CD4-positive, alpha-beta T cell (primary cell): Measurements from ENCODE around the gene CPAMD8. TPM values are rescaled to one million over a fixed set of nuclear protein-coding genes. Genes with fewer than 3 reads are reported as not detected.

Experiments
- ATAC-seq: fragments of 200-7000 bp; cut with Tn5 transposase; one replicate; pipeline ENCODE4 v1.10.0; 2022; ENCODE audit warnings: mild to moderate bottlenecking; ENCODE audit not compliant: poor library complexity
- CTCF ChIA-PET: fragments of 350-600 bp; sonication (Branson Sonifier 250); formaldehyde crosslinking; loops from one replicate; lab custom pipeline; 2021; ENCODE audit warnings: antibody characterized with exemption, inconsistent platforms; lab: Charles Lee
- POLR2A ChIA-PET: fragments of 350-600 bp; sonication (Branson Sonifier 250); formaldehyde crosslinking; loops from one replicate; lab custom pipeline; 2021; ENCODE audit warnings: antibody characterized with exemption, inconsistent platforms; lab: Charles Lee
- DNase-seq, 14 experiments: peaks; one replicate each; pipeline ENCODE4 v3.0.0-alpha.2; 2013 to 2020; ENCODE audit warnings: mixed read lengths in 2 of 14
- H3K27ac ChIP-seq, 2 donors: one replicate each; pipeline versions ENCODE4 v1.5.1 to v1.7.0; 2013; ENCODE audit warnings: low read length in 2 of 2, low read depth in 1 of 2, mild to moderate bottlenecking in 1 of 2
- H3K27me3 ChIP-seq, 2 experiments: 1 replicate in 1 of 2; 2 replicates in 1 of 2; pipeline versions ENCODE4 v1.6.1 to v1.7.0; 2013; ENCODE audit warnings: low read length in 2 of 2, control low read depth in 1 of 2, mild to moderate bottlenecking in 1 of 2, moderate library complexity in 1 of 2; ENCODE audit not compliant: insufficient read depth in 2 of 2, control insufficient read depth in 1 of 2
- H3K36me3 ChIP-seq: one replicate; pipeline ENCODE4 v1.6.1; 2013; ENCODE audit warnings: low read length, control low read depth; ENCODE audit not compliant: insufficient read depth
- H3K4me1 ChIP-seq: one replicate; pipeline ENCODE4 v1.6.1; 2013; ENCODE audit warnings: low read length, control low read depth; ENCODE audit not compliant: insufficient read depth
- H3K4me3 ChIP-seq: one replicate; pipeline ENCODE4 v1.5.1; 2013; ENCODE audit warnings: mild to moderate bottlenecking, low read length, moderate library complexity
- H3K9me3 ChIP-seq, 2 experiments: 1 replicate in 1 of 2; 2 replicates in 1 of 2; pipeline versions ENCODE4 v1.6.1 to v1.7.0; 2013; ENCODE audit warnings: low read length in 2 of 2, mild to moderate bottlenecking in 2 of 2, control low read depth in 1 of 2, moderate library complexity in 1 of 2; ENCODE audit not compliant: control insufficient read depth in 1 of 2, insufficient read depth in 1 of 2
- H3K27ac Mint-ChIP-seq: one replicate; pipeline ENCODE4 v1.8.0; 2020; ENCODE audit warnings: mixed read lengths
- H3K27me3 Mint-ChIP-seq: one replicate; pipeline ENCODE4 v1.8.0; 2021; ENCODE audit warnings: mixed read lengths
- H3K36me3 Mint-ChIP-seq: one replicate; pipeline ENCODE4 v1.8.0; 2021; ENCODE audit warnings: low read depth, mixed read lengths
- H3K4me1 Mint-ChIP-seq: one replicate; pipeline ENCODE4 v1.8.0; 2021; ENCODE audit warnings: low read depth, mixed read lengths
- H3K4me3 Mint-ChIP-seq: one replicate; pipeline ENCODE4 v1.8.0; 2020; ENCODE audit warnings: mild to moderate bottlenecking, mixed read lengths
- H3K9me3 Mint-ChIP-seq: one replicate; pipeline ENCODE4 v1.8.0; 2020; ENCODE audit warnings: mixed read lengths
- CTCF ChIP-seq: fragments of 200-600 bp; IDR thresholded peaks from one replicate; pipeline ENCODE4 v1.8.0; 2022; ENCODE audit warnings: antibody characterized with exemption, mild to moderate bottlenecking
- intact Hi-C, 2 experiments: fragments of 100-400 bp; cut with DNase I in 1 of 2; cut with micrococcal nuclease in 1 of 2; formaldehyde crosslinking; loops; one replicate each; pipeline versions ENCODE4 v1.15.1 to v1.9.0; 2023 to 2025; cut with DNase I, micrococcal nuclease
- total RNA-seq, 174 experiments: library from RNA in 2 of 174; stranded (reverse) in 2 of 174; gene quantifications; one replicate each; pipeline ENCODE4 v1.2.3 and lab custom pipeline; 2021 to 2026

The CPAMD8 gene
- total RNA-seq, 2 experiments from 2014 or later = 0.05 to 0.34 TPM

- Mint-ChIP-seq H3K4me3 (no peak overlapping the region), H3K27me3 (peaks cover 56% of the 10 kb centered on the region), H3K4me1 (no peaks in the 10 kb centered on the region), H3K9me3 (peaks cover 6% of the 10 kb centered on the region), H3K27ac (no peak overlapping the region), H3K36me3 (no peaks in the 10 kb centered on the region)
- no peak for TF ChIP-seq CTCF
- H3K4me1 ChIP-seq = no peaks in the 10 kb centered on the region
- CTCF ChIA-PET = no interaction called here
- ATAC-seq (no peak), DNase-seq (no peak)
- POLR2A ChIA-PET = no interaction called here
- peaks cover 0 to 3% of the 10 kb centered on the region in 2 experiments for H3K27me3 ChIP-seq
- H3K4me3 ChIP-seq = no peak overlapping the region
- H3K9me3 ChIP-seq = no peaks in the 10 kb centered on the region
- intact Hi-C loops = no loop called here
- no peaks in the 10 kb centered on the region for H3K36me3 ChIP-seq
- no peak overlapping the region for H3K27ac ChIP-seq
Observed at GRCh38 chr19:16957855-16958254, 68.8 kb downstream of the CPAMD8 start.

GRCh38 chr19:16957151-16957701 lies 69.4 kb downstream of the CPAMD8 start:
- intact Hi-C loops = no loop called here
- CTCF ChIA-PET = no interaction called here
- Histone ChIP-seq H3K36me3 (no peaks in the 10 kb centered on the region), H3K4me1 (no peaks in the 10 kb centered on the region), H3K27me3 (peaks cover 0 to 3% of the 10 kb centered on the region in 2 experiments), H3K4me3 (no peak overlapping the region), H3K9me3 (peaks cover 0 to under 1% of the 10 kb centered on the region in 2 experiments), H3K27ac (no peak overlapping the region)
- no peak overlapping the region for H3K27ac Mint-ChIP-seq
- no peaks in the 10 kb centered on the region for H3K4me1 Mint-ChIP-seq
- H3K27me3 Mint-ChIP-seq = peaks cover 52% of the 10 kb centered on the region
- POLR2A ChIA-PET = no interaction called here
- no peak overlapping the region for H3K4me3 Mint-ChIP-seq
- peaks cover 8% of the 10 kb centered on the region for H3K9me3 Mint-ChIP-seq
- no peak for DNase-seq
- no peak for TF ChIP-seq CTCF
- H3K36me3 Mint-ChIP-seq = no peaks in the 10 kb centered on the region
- ATAC-seq = no peak

- H3K36me3 Mint-ChIP-seq = no peaks in the 10 kb centered on the region
- no peaks in the 10 kb centered on the region for H3K4me1 ChIP-seq
Observed at GRCh38 chr19:16955161-16955560, 71.4 kb downstream of the CPAMD8 start.

More at GRCh38 chr19:16955161-16955560, 71.4 kb downstream of the CPAMD8 start:
- H3K4me3 Mint-ChIP-seq = no peak overlapping the region
- Histone ChIP-seq H3K36me3 (no peaks in the 10 kb centered on the region), H3K27me3 (peaks cover 0 to 3% of the 10 kb centered on the region in 2 experiments), H3K4me3 (no peak overlapping the region), H3K27ac (no peak overlapping the region), H3K9me3 (peaks cover 0 to 6% of the 10 kb centered on the region in 2 experiments)
- H3K4me1 Mint-ChIP-seq = no peaks in the 10 kb centered on the region
- no peak for TF ChIP-seq CTCF
- DNase-seq (no peak), ATAC-seq (no peak)
- ChIA-PET CTCF (no interaction called here), POLR2A (no interaction called here)
- peaks cover 45% of the 10 kb centered on the region for H3K27me3 Mint-ChIP-seq
- peaks cover 8% of the 10 kb centered on the region for H3K9me3 Mint-ChIP-seq
- intact Hi-C loops = no loop called here
- no peak overlapping the region for H3K27ac Mint-ChIP-seq
